Activated naive CD8-positive, alpha-beta T cell treated with anti-CD3 and anti-CD28 coated beads, Interleukin-2, amount 50 U/mL, for 24 hours (primary cell): ENCODE measurements around the gene TSPAN8.
A peak's percentile ranks its signal among the peaks of the same experiment; 100 is the strongest.

Experiments
- ATAC-seq: fragments of 150-1000 bp; cut with Tn5 transposase; one replicate; pipeline ENCODE4 v1.10.0; 2021
- DNase-seq: peaks from one replicate; pipeline ENCODE4 v3.0.0; 2021
- H3K27ac Mint-ChIP-seq: one replicate; pipeline ENCODE4 v1.8.0; 2021; ENCODE audit warnings: mild to moderate bottlenecking, mixed read lengths
- H3K27me3 Mint-ChIP-seq: one replicate; pipeline ENCODE4 v1.8.0; 2021; ENCODE audit warnings: mixed read lengths
- H3K36me3 Mint-ChIP-seq: one replicate; pipeline ENCODE4 v1.8.0; 2021; ENCODE audit warnings: low read depth, mixed read lengths
- H3K4me1 Mint-ChIP-seq: one replicate; pipeline ENCODE4 v1.8.0; 2021; ENCODE audit warnings: mixed read lengths
- H3K4me3 Mint-ChIP-seq: one replicate; pipeline ENCODE4 v1.8.0; 2021; ENCODE audit warnings: mild to moderate bottlenecking, moderate library complexity, mixed read lengths
- H3K9me3 Mint-ChIP-seq: one replicate; pipeline ENCODE4 v1.8.0; 2021; ENCODE audit warnings: mixed read lengths

The TSPAN8 gene

GRCh38 chr12:71157601-71158233 is at the start of gene TSPAN8:
Gene TSPAN8 (minus strand): TSS chr12:71157999. CDS start chr12:71157678, 321 bp downstream.
- Mint-ChIP-seq H3K27ac (no peak within 1 kb of the TSS), H3K4me3 (no peak within 1 kb of the TSS), H3K4me1 (no peaks in the 10 kb centered on the region), H3K36me3 (no peaks in the 10 kb centered on the region), H3K27me3 (no peaks in the 10 kb centered on the region), H3K9me3 (no peaks in the 10 kb centered on the region)
- DNase-seq (no peak), ATAC-seq (no peak)

- Mint-ChIP-seq H3K9me3 (no peaks in the 10 kb centered on the region), H3K27me3 (no peaks in the 10 kb centered on the region), H3K36me3 (no peaks in the 10 kb centered on the region), H3K4me1 (no peaks in the 10 kb centered on the region), H3K27ac (no peak overlapping the region), H3K4me3 (no peak overlapping the region)
- DNase-seq (no peak), ATAC-seq (no peak)
Measured at GRCh38 chr12:71201136-71201679, 43.4 kb upstream of the TSPAN8 start.

- Mint-ChIP-seq H3K4me3 (no peak overlapping the region), H3K9me3 (no peaks in the 10 kb centered on the region), H3K36me3 (no peaks in the 10 kb centered on the region), H3K27ac (no peak overlapping the region), H3K27me3 (no peaks in the 10 kb centered on the region), H3K4me1 (no peaks in the 10 kb centered on the region)
- no peak for ATAC-seq
- DNase-seq = no peak
Measured at GRCh38 chr12:71200706-71201105, 42.9 kb upstream of the TSPAN8 start.

- DNase-seq (no peak), ATAC-seq (no peak)
- no peaks in the 10 kb centered on the region for H3K9me3 Mint-ChIP-seq
- no peak overlapping the region for H3K4me3 Mint-ChIP-seq
- no peak overlapping the region for H3K27ac Mint-ChIP-seq
- no peaks in the 10 kb centered on the region for H3K4me1 Mint-ChIP-seq
- H3K36me3 Mint-ChIP-seq = no peaks in the 10 kb centered on the region
- H3K27me3 Mint-ChIP-seq = no peaks in the 10 kb centered on the region
Measured at GRCh38 chr12:71197460-71197859, 39.7 kb upstream of the TSPAN8 start.

GRCh38 chr12:71195338-71195896 is 37.6 kb upstream of the TSPAN8 start:
- ATAC-seq (no peak), DNase-seq (no peak)
- Mint-ChIP-seq H3K36me3 (no peaks in the 10 kb centered on the region), H3K27ac (no peak overlapping the region), H3K27me3 (no peaks in the 10 kb centered on the region), H3K4me1 (no peaks in the 10 kb centered on the region), H3K4me3 (no peak overlapping the region), H3K9me3 (no peaks in the 10 kb centered on the region)

- H3K27me3 Mint-ChIP-seq = no peaks in the 10 kb centered on the region
- no peaks in the 10 kb centered on the region for H3K36me3 Mint-ChIP-seq
- H3K9me3 Mint-ChIP-seq = no peaks in the 10 kb centered on the region
- DNase-seq = no peak
- H3K4me1 Mint-ChIP-seq = no peaks in the 10 kb centered on the region
- H3K27ac Mint-ChIP-seq = no peak overlapping the region
- H3K4me3 Mint-ChIP-seq = no peak overlapping the region
- ATAC-seq = no peak
Measured at GRCh38 chr12:71194657-71195056, 36.9 kb upstream of the TSPAN8 start.

GRCh38 chr12:71193041-71193440 is 35.2 kb upstream of the TSPAN8 start:
- Mint-ChIP-seq H3K4me1 (no peaks in the 10 kb centered on the region), H3K9me3 (no peaks in the 10 kb centered on the region)

GRCh38 chr12:71191509-71192196 is 33.9 kb upstream of the TSPAN8 start:
- Mint-ChIP-seq H3K4me3 (no peak overlapping the region), H3K36me3 (no peaks in the 10 kb centered on the region), H3K27me3 (no peaks in the 10 kb centered on the region), H3K27ac (no peak overlapping the region), H3K4me1 (no peaks in the 10 kb centered on the region), H3K9me3 (no peaks in the 10 kb centered on the region)
- no peak for ATAC-seq
- DNase-seq = no peak

More at GRCh38 chr12:71193041-71193440, 35.2 kb upstream of the TSPAN8 start:
- no peak overlapping the region for H3K4me3 Mint-ChIP-seq
- no peaks in the 10 kb centered on the region for H3K36me3 Mint-ChIP-seq
- ATAC-seq = no peak
- H3K27ac Mint-ChIP-seq = no peak overlapping the region
- no peaks in the 10 kb centered on the region for H3K27me3 Mint-ChIP-seq
- DNase-seq = no peak

- Mint-ChIP-seq H3K36me3 (no peaks in the 10 kb centered on the region), H3K27me3 (peaks cover 2% of the 10 kb centered on the region), H3K4me3 (no peak overlapping the region)
Measured at GRCh38 chr12:71190822-71191221, 33.0 kb upstream of the TSPAN8 start.

GRCh38 chr12:71187379-71187778 is 29.6 kb upstream of the TSPAN8 start:
- DNase-seq (no peak), ATAC-seq (no peak)
- Mint-ChIP-seq H3K4me3 (no peak overlapping the region), H3K4me1 (peaks cover 4% of the 10 kb centered on the region), H3K27me3 (peaks cover 2% of the 10 kb centered on the region), H3K36me3 (no peaks in the 10 kb centered on the region), H3K9me3 (peaks cover 4% of the 10 kb centered on the region), H3K27ac (no peak overlapping the region)

More at GRCh38 chr12:71190822-71191221, 33.0 kb upstream of the TSPAN8 start:
- Mint-ChIP-seq H3K27ac (no peak overlapping the region), H3K4me1 (no peaks in the 10 kb centered on the region), H3K9me3 (no peaks in the 10 kb centered on the region)
- ATAC-seq (no peak), DNase-seq (no peak)

- ATAC-seq (no peak), DNase-seq (no peak)
- H3K9me3 Mint-ChIP-seq = peaks cover 4% of the 10 kb centered on the region
- H3K36me3 Mint-ChIP-seq = no peaks in the 10 kb centered on the region
- H3K27me3 Mint-ChIP-seq = peaks cover 2% of the 10 kb centered on the region
- no peak overlapping the region for H3K4me3 Mint-ChIP-seq
- H3K27ac Mint-ChIP-seq = no peak overlapping the region
- H3K4me1 Mint-ChIP-seq = peaks cover 4% of the 10 kb centered on the region
Measured at GRCh38 chr12:71186571-71187288, 28.9 kb upstream of the TSPAN8 start.

GRCh38 chr12:71183846-71184245 is 26.0 kb upstream of the TSPAN8 start:
- peaks cover 4% of the 10 kb centered on the region for H3K9me3 Mint-ChIP-seq

GRCh38 chr12:71183018-71183417 is 25.2 kb upstream of the TSPAN8 start:
- no peaks in the 10 kb centered on the region for H3K36me3 Mint-ChIP-seq
- peaks cover 4% of the 10 kb centered on the region for H3K9me3 Mint-ChIP-seq
- H3K27ac Mint-ChIP-seq = peak overlapping the region; percentile 36
- no peak for ATAC-seq
- H3K4me3 Mint-ChIP-seq = no peak overlapping the region
- peaks cover 4% of the 10 kb centered on the region for H3K4me1 Mint-ChIP-seq
- peaks cover 6% of the 10 kb centered on the region for H3K27me3 Mint-ChIP-seq
- no peak for DNase-seq

More at GRCh38 chr12:71183846-71184245, 26.0 kb upstream of the TSPAN8 start:
- no peak overlapping the region for H3K4me3 Mint-ChIP-seq
- H3K27ac Mint-ChIP-seq = no peak overlapping the region
- peaks cover 6% of the 10 kb centered on the region for H3K27me3 Mint-ChIP-seq
- DNase-seq (no peak), ATAC-seq (no peak)
- peaks cover 4% of the 10 kb centered on the region for H3K4me1 Mint-ChIP-seq
- no peaks in the 10 kb centered on the region for H3K36me3 Mint-ChIP-seq

GRCh38 chr12:71178162-71178561 is 20.4 kb upstream of the TSPAN8 start:
- H3K36me3 Mint-ChIP-seq = no peaks in the 10 kb centered on the region
- H3K9me3 Mint-ChIP-seq = peaks cover 8% of the 10 kb centered on the region
- DNase-seq = no peak
- H3K27me3 Mint-ChIP-seq = peaks cover 10% of the 10 kb centered on the region
- H3K27ac Mint-ChIP-seq = no peak overlapping the region
- ATAC-seq = no peak
- H3K4me3 Mint-ChIP-seq = no peak overlapping the region
- H3K4me1 Mint-ChIP-seq = peaks cover 4% of the 10 kb centered on the region
